NCI-H128 (cell line): ENCODE data around the gene ECD.

Experiments used
- DNase-seq: peaks from one replicate; lab custom pipeline; 2025; ENCODE audit not compliant: unreplicated experiment; lab: John Stamatoyannopoulos, UW

Gene ECD

DNA sequence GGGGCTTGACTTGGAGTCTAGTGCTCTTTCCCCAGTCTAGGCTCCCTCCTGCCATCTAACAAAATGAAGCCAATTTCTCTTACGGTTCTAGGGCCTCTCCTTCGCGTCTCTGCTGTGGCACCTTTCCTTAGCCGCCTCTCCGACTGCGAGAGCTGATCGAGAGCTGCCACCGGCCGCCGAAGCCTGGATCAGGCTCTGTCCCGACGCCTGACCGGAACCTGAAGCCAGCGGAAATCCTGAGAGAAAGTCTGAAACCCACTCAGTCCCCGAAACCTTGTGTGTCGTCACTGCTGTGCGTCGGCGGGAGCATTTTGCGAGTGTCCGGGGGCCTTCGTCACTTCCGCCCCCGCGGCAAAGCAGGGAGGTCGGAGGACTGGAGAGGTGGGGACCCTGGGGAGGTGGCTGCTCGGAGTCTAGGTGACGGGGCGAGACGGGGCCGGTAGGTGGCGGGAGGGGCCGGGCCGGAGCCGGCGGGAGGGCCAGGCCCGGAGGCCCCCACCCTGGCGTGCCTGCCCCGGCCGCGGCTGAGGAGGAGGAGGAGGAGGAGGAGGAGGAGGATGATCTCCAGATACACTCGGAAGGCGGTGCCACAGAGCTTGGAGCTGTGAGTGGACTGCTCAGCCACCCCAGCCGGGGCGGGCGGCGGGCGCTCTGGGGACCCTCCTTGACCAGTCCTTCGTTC is at the start of gene ECD, which contains the start of gene FAM149B1:
ECD (minus strand) TSS at position 226 of the 682 bp plus-strand sequence. CDS start 4,071 bp downstream, outside the sequence.
FAM149B1 (plus strand) TSS at position 337 of the 682 bp plus-strand sequence; CDS start at position 558, 221 bp downstream.
- peak; percentile 60 for DNase-seq

DNA sequence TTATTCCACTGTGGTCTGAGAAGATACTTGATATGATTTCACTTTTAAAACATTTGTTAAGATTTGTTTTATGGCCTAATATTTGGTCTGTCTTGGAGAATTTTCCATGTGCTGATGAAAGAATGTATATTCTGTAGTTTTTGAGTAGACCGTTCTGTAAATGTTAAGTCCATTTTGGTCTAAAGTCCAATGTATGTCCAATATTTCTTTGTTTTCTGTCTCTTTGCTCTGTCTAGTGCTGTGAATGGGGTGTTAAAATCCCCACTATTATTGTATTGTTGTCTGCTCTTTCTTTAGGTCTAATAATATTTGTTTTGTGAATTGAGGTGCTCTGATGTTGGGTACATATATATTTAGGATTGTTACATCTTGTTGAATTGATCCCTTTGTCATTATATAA is 47.9 kb upstream of the ECD start:
- no peak for DNase-seq

DNA sequence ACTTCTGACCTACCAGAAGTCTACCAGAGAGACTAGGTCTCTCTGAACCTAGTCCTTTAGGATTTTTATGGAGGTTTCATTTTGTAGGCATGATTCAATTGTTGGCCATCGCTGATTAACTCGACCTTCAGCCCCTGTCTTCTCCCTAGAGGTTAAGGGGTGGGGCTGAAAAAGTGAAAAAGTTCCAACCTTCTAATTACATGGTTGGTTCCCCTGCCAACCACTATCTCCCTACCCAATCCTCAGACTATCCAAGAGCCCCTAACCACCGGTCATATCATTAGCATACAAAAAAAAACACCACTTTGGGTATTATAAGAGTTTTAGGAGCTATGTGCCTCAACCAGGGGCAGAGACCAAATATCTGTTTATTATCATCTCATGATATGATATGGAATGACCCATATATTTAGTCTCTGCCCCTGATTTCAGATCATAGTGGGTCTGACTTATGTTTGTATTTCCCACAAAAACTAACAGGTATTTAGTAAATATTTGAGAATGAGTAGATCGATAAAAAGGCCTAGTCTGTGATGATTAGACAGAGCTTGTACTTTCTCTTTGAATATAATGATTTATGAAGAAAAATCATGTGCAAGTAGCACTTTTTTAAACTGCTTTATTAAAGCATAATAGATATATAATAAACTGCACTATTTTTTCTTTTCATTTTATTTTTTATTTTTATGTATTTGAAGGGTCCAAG is 43.5 kb upstream of the ECD start:
- no peak for DNase-seq

DNA sequence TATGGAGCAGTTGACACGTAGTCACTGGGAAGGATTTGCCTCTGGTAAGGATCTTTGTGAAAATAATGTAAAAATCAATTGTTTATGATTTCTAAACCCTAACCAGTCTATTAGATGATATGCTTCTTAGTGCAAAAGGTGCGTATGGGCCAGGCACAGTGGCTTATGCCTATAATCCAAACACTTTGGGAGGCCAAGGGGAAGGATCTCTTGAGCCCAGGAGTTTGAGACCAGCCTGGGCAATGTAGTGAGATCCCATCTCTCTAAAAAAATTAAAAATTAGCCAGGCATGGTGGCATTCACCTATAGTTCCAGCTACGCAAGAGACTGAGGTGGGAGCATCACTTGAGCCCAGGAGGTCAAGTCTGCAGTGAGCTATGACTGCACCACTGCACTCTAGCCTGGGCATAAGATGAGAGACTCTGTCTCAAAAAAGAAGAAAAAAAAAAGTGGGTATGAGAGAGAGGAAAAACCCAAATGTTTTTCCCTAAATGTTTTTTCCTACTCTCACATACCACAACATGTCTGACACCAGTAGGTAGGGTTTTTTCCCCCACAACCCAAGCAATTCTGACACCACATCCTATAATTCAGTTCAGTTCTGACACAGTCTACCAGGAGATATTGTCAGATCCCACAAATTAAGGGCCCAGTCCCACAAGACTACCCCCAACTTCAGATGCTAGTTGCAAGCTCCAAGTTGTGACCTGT is 42.7 kb upstream of the ECD start:
- no peak for DNase-seq

DNA sequence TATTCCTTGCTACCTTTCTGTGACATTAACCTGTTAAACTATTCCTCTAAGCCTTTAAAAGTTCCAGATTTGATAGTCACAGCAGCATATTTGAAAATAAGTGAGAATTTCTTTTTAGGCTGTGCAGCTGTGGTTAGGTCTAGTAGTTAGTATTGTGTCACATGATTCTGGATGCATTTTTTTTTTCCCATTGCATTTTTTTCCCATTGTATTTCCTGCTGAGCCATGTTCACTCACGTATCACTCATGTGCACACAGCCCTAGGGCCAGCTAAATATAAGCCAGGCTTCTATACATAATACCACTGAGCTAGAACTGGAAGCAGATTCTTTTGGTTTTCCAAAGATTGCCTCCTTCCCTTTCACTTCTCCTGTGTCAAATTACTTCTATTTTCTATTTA is 41.9 kb upstream of the ECD start:
- DNase-seq = no peak

DNA sequence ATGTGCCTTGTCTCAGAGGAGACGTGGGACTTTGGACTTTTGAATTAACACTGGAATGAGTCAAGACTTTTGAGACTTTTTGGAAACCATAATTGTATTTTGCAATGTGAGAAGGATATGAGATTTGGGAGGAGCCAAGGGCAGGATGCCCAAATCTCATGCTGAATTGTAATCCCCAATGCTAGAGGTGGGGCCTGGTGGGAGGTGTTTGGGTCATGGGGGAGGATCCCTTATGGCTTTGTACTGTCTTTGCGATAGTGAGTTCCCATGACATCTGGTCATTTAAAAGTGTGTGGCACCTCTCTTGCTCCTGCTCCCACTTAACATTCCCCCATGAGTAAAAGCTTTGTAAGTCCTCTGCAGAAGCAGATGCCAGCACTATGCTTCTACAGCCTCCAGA is 40.1 kb upstream of the ECD start:
- DNase-seq = no peak

DNA sequence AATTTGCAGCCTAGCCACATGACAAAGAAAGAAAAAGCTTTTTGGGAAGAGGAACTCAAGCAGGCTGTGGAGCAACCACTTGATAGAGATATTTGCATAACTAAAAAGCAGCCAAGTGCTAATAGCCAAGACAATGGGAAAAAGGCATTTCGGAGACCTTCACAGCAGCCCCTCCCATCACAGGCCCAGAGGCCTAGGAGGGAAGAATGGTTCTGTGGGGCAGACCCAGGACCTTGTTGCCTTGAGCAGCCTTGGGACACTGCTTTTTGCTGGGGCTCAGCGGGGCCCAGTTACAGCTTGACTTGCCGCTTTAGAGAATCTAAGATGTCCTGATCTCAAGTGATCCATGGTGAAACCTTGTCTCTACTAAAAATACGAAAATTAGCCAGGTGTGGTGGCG is 38.6 kb upstream of the ECD start:
- no peak for DNase-seq

DNA sequence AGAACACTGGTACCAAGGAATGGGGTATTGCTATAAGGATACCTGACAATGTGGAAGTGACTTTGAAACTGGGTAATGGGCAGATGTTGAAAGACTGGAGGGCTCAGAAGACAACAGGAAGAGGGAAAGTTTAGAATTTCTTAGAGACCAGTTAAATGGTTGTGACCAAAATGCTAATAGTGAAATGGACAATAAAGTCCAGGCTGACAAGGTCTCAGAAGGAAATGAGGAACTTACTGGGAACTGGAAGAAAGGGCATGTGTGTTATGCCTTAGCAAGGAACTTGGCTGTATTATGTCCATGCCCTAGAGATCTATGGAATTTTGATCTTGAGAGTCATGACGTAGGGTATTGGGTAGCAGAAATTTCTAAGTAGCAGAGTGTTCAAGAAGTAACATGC is 38.1 kb upstream of the ECD start:
- no peak for DNase-seq

DNA sequence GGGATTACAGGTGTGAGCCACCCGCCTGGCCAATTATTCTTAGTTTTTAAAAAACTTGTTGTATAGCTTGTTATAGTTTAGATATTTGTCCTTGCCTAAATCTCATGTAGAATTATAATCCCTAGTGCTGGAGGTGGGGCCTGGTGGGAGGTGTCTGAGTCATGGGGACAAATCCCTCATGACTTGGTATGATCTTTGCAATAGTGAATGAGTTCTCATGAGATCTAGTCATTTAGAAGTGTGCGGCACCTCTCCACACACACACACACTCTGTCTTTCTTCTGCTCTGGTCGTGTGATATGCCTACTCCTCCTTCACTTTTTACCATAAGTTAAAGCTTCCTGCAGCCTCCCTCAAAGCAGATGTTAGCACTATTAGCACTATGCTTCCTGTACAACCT is 37.3 kb upstream of the ECD start:
- no peak for DNase-seq

DNA sequence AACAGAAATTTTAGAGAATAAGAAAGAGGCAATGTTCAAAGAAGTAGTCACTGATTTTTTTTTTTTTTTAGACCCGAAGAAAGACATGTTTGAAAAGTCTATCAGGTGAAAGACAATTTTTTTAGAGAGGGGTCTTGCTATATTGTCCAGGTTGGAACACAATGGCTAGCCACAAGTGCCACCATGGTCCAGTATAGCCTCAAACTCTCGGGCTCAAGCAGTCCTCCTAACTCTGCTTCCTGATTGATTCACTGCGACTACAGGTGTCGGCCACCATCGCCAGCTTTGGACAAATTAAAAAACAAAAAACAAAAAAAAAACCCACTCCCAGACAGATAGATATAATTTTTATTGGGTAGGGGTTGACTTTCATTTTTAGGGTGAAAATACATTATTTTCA is 22.4 kb upstream of the ECD start:
- no peak for DNase-seq

DNA sequence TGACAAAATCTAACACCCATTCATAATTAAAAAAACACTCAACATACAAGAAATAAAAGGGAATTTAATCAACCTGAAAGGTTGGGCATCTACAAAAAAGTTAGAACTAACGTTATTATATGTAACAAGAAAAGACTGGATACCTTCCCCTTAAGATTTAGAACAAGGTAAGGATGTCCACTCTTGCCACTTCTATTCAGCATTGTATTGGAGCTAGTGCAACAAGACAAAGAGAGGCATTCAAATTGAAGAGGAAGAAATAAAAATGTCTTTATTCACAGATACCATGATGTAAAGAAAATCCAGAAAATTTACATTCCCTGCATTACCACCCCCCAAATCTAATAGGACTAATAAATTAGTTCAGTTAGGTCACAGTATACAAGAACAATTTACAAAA is 18.5 kb upstream of the ECD start:
- no peak for DNase-seq

DNA sequence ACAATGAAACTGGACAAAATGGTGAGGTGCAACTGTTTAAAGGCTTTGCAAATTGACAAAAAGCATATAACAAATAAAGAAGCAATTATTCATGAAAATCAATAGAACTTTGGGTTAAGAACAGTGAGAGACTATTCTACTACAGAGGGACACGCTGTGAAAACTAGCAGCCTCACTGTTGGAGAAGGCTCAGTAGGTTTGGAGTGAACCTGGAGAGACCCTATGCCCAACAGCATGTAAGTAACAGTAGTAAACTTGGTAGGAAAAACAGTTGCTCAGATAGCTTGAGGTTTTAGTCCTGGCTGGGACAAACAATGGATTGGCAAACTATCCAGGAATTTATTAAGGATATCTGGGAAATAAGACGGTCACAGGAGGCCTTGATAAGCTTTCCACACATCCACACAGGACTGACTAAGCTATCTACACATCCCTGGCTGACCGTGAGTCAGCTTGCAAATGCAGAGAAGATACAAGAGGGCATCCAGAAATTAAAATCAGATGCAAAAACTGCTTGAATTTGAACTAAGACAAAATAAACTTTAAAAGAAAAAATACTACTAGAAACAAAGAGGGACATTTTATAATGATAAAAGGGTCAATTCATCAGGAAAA is 16.0 kb upstream of the ECD start:
- DNase-seq = no peak

DNA sequence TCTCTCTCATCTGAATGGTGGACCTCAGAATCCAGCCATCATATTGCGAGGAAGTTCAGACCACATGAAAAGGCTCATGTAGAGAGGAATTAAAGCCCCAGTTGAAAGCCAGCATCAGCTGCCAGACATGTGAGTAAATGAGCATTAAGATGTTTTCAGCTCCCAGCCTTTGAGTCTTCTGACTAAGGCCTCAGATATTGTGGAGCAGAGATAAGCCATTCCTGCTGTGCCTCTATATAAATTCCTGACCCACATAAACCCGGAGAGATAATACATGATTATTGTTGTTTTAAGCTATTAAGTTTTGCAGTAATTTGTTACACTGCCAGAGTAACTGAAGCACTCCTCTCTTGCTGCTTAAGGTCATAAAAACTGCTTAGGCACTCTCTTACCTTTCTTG is 14.8 kb upstream of the ECD start:
- DNase-seq = no peak

DNA sequence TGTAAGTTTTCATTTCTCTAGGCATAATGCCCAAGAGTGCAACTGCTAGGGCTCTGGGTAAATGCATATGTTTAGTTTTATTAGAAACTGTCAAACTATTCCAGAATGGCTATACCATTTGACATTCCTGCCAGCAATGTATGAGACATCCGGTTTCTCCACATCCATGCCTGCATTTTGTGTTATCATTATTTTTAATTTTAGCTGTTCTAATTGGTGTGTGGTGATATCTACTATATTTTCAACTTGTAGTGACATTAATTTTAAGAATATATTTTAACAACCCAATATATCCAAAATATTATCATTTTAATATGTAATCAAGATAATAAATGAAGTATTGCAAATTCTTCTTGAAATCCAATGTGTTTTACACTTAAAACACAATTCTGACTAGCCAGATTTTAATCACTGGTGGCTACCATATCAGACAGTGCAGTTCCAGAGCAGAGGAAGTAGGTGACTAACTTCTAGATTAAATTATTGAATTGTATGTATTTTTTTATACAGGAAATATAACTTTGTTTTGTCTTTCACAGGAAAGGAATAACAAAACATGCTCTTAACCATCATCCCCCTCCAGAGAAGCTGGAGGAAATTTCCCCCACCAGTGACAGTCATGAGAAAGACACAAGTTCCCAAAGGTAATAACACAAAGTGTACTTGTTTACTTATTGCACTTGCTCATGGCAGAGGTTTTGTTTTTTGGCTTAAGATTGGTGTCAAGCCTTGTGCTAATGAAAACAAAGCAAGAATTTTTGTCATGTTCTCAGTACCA is 6.5 kb upstream of the ECD start:
- no peak for DNase-seq

DNA sequence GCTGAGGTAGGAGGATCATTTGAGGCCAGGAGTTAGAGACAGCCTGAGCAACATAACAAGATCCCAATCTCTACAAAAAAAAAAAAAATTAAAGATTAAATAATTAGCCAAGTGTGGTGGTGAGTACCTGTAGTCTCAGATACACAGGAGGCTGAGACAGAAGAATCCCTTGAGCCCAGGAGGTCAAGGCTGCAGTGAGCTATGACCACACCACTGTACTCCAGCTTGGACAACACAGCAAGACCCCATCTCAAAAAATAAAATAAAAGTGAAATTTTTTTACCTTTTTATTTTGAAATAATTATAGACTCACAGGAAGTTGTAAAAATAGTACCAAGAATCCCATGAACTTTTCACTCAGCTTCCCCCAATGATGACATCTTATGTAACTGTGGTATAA is 5.1 kb upstream of the ECD start:
- DNase-seq = no peak

DNA sequence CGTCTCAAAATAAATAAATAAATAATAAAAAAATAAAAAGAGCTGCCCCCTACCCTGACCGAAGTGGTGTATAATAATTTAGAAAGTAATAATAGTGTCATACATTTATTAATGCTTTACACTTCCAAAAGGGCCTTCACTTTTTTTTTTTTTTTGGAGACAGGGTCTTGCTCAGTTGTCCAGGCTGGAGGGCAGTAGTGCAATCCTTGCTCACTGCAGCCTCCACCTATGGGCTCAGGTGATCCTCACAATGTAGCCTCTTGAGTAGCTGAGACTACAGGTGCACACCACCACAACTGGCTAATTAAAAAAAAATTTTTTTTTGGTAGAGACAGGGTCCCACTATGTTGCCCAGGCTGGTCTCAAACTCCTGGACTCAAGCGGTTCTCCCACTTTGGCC is 1.5 kb upstream of the ECD start:
- no peak for DNase-seq

DNA sequence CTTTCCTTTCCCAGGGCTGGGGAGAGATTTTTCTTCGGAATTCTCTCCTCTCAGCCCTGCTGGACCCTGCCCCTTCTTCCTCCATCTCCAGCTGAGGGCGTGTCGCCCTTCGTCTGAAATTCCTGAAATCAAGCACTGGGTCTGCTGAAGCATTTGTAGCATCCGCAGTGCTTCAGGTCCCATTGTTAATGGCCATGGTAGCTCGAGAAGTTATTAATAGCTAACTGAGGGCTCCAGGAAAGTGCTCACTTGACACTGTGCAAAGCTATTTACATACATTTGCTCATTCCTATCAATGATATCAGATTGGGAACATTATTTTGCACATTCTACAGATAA is 626 bp upstream of the ECD start:
- DNase-seq = no peak

DNA sequence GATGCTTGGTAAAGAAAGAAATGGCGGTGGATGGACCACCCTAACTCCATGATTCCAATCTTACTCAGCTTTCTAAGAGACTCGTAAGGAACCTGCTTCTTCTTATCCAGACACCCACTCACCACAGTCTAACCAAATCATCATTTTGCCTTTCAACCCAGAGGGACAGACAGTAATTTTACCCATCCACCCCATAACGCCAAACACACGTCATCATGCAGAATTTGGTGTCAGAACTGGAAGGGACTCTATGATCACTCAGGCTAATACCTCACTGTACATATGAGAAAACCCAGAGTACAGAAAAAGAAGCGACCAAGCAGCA is 388 bp downstream of the ECD start:
- no peak for DNase-seq

DNA sequence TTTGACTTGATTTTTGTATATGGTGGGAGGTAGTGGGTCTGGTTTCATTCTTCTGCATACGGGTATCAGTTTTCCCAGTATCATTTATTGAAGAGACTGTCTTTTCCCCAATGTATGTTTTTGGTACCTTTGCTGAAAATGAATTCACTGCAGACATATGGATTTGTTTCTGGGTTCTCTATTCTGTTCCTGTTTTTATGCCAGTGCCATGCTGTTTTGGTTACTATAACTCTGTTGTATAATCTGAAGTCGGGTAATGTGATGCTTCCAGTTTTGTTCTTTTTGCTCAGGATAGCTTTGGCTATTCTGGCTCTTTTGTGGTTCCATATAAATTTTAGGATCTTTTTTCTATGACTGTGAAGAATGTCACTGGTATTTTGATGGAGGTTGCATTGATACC is 836 bp downstream of the ECD start:
- no peak for DNase-seq

DNA sequence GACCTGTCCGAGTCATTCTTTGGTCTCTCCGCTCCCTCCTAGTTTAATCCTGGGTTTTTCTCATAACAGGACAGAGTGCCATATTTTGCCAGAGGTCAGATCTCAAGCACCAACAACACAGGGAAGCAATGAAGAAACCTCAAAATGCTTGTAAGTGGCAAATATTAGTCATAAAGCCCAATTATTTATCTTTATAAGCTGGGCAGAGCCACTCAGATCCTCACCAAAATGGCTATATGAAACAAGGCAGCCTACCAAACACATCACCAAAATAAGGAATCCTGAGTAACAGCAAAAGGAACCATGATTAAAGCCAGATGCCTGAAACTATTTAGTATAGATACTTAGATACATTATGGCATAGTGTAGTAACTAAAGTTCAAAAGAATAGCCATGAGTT is 4.7 kb downstream of the ECD start:
- no peak for DNase-seq

DNA sequence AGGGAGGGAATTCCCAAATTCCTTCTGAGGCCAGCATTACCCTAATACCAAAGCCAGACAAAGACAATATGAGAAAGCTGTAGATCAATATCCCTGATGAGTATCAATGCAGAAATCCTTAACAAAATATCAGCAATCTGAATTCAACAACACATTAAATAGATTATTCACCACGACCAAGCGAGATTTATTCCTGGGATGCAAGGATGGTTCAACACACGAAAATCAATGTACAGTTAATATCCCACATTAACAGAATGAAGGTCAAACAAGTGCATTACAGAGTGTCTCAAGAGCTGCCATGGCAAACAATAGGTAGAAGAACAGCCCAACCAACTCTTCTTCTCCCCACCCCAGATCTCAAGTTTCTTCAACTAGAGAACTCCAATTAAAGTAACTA is 6.1 kb downstream of the ECD start:
- DNase-seq = no peak
